HL-60 (cell line): ENCODE data around the gene GARIN5B.

Source experiments
- POLR2AphosphoS5 ChIP-seq: IDR thresholded peaks from 2 replicates; pipeline ENCODE4 v1.6.1; 2012; ENCODE audit warnings: low read depth
- TF ChIP-seq, protein P1 (sequence below): IDR thresholded peaks from one replicate; pipeline ENCODE4 v1.5.1; 2011; ENCODE audit warnings: low read length, control low read depth, inconsistent platforms; ENCODE audit not compliant: insufficient read depth
- TF ChIP-seq, protein P2 (sequence below): IDR thresholded peaks from 2 replicates; pipeline ENCODE4 v1.6.1; 2012; ENCODE audit warnings: low read depth; ENCODE audit not compliant: insufficient replicate concordance

DNA sequence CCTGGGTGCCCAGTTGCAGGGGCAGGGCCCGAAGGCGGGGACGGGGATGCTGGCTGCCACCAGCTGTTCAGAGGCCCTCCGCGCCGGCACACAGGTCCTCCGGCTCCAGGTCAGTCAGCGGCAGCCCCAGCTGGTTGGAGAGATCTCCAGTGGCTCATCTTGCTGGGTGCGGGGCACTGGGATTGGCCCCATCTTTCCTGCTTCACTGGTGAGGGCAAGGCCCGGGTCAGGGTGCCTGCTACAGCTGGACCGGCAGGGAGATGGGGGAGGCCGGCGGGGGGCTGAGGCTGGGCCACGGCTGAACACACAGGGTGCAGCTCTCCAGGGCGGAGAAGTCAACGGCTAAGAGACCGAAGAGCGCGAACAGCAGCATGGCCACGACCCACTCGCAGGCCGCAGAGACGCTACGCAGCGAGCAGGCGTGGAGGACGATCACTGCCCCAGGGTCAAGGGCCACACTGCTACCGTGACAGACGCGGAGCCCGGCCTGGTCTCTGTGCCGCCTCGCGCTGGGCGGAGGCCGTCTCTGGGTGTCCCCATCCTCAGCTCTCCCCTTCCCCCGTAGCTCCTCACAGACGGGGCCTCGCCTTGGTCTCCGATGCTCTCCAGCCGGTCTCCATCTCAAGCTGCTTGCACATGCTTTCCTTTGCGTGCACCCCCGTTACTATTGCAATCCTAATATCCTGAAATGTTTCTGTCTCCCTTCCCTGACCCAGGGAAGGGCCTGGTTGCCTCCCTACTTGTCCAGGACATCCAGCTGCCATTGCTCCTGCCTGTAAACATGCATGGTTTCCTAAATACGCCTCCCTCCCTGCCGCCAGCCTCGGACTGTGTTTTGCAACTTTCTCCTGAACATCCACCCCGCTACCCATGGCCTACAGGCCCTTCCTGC lies 50.2 kb downstream of the GARIN5B start:
- TF ChIP-seq, protein P1, sequence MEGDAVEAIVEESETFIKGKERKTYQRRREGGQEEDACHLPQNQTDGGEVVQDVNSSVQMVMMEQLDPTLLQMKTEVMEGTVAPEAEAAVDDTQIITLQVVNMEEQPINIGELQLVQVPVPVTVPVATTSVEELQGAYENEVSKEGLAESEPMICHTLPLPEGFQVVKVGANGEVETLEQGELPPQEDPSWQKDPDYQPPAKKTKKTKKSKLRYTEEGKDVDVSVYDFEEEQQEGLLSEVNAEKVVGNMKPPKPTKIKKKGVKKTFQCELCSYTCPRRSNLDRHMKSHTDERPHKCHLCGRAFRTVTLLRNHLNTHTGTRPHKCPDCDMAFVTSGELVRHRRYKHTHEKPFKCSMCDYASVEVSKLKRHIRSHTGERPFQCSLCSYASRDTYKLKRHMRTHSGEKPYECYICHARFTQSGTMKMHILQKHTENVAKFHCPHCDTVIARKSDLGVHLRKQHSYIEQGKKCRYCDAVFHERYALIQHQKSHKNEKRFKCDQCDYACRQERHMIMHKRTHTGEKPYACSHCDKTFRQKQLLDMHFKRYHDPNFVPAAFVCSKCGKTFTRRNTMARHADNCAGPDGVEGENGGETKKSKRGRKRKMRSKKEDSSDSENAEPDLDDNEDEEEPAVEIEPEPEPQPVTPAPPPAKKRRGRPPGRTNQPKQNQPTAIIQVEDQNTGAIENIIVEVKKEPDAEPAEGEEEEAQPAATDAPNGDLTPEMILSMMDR = no peak
- TF ChIP-seq POLR2AphosphoS5 = no peak
- TF ChIP-seq, protein P2, sequence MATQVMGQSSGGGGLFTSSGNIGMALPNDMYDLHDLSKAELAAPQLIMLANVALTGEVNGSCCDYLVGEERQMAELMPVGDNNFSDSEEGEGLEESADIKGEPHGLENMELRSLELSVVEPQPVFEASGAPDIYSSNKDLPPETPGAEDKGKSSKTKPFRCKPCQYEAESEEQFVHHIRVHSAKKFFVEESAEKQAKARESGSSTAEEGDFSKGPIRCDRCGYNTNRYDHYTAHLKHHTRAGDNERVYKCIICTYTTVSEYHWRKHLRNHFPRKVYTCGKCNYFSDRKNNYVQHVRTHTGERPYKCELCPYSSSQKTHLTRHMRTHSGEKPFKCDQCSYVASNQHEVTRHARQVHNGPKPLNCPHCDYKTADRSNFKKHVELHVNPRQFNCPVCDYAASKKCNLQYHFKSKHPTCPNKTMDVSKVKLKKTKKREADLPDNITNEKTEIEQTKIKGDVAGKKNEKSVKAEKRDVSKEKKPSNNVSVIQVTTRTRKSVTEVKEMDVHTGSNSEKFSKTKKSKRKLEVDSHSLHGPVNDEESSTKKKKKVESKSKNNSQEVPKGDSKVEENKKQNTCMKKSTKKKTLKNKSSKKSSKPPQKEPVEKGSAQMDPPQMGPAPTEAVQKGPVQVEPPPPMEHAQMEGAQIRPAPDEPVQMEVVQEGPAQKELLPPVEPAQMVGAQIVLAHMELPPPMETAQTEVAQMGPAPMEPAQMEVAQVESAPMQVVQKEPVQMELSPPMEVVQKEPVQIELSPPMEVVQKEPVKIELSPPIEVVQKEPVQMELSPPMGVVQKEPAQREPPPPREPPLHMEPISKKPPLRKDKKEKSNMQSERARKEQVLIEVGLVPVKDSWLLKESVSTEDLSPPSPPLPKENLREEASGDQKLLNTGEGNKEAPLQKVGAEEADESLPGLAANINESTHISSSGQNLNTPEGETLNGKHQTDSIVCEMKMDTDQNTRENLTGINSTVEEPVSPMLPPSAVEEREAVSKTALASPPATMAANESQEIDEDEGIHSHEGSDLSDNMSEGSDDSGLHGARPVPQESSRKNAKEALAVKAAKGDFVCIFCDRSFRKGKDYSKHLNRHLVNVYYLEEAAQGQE = no peak
